Panc1 (cell line): ENCODE measurements around the gene RNF130. TPM values are rescaled to one million over a fixed set of nuclear protein-coding genes. Genes with fewer than 3 reads are reported as not detected.

ENCODE experiments used
- ATAC-seq: fragments of 200-7000 bp; cut with Tn5 transposase; 2 replicates; pipeline ENCODE4 v1.9.1; 2020; ENCODE audit warnings: mild to moderate bottlenecking, moderate library complexity
- BruUV-seq: library from RNA; stranded (reverse); fragments of 400-500 nt; replicated peaks from 2 replicates; lab custom pipeline; 2021; lab: Mats Ljungman, UMichigan
- CTCF ChIA-PET: fragments of 300-600 bp; sonication (Branson Sonifier 250); formaldehyde crosslinking; loops from one replicate; lab custom pipeline; 2022; ENCODE audit warnings: antibody characterized with exemption; lab: Charles Lee
- POLR2A ChIA-PET: fragments of 300-600 bp; sonication (Branson Sonifier 250); formaldehyde crosslinking; loops from one replicate; lab custom pipeline; 2022; ENCODE audit warnings: antibody characterized with exemption; lab: Charles Lee
- DNase-seq: peaks from one replicate; pipeline ENCODE4 v3.0.0-alpha.2; 2010; ENCODE audit warnings: low read depth, low spot score
- H3K27ac ChIP-seq: 2 replicates; pipeline ENCODE4 v1.5.1; 2011; ENCODE audit warnings: mild to moderate bottlenecking, low read length, inconsistent platforms
- H3K27me3 ChIP-seq: fragments of 200-500 bp; sonication (Bioruptor generic); 2 replicates; pipeline ENCODE4 v1.6.0; 2014; ENCODE audit warnings: low read length, inconsistent platforms; ENCODE audit not compliant: control insufficient read depth, insufficient read depth
- H3K36me3 ChIP-seq: fragments of 200-500 bp; sonication (Bioruptor generic); 2 replicates; pipeline ENCODE4 v1.5.1; 2014; ENCODE audit warnings: inconsistent platforms, mild to moderate bottlenecking, low read length, moderate library complexity; ENCODE audit not compliant: control insufficient read depth, insufficient read depth
- H3K4me1 ChIP-seq: 2 replicates; pipeline ENCODE4 v1.5.1; 2011; ENCODE audit warnings: inconsistent platforms, mild to moderate bottlenecking, low read length, moderate library complexity; ENCODE audit not compliant: control insufficient read depth, insufficient read depth
- H3K4me3 ChIP-seq, 2 experiments: 2 replicates each; pipeline ENCODE4 v1.5.1; 2011 to 2012; ENCODE audit warnings: low read depth in 2 of 2, low read length in 2 of 2, mild to moderate bottlenecking in 2 of 2, inconsistent platforms in 1 of 2, moderate library complexity in 1 of 2
- H3K9me3 ChIP-seq: fragments of 200-500 bp; sonication (Bioruptor generic); 2 replicates; pipeline ENCODE4 v1.5.1; 2014; ENCODE audit warnings: low read depth, mild to moderate bottlenecking, inconsistent platforms, low read length, moderate library complexity; ENCODE audit not compliant: control insufficient read depth, insufficient read depth
- CTCF ChIP-seq: fragments of 450-650 bp; IDR thresholded peaks from 2 replicates; pipeline ENCODE4 v1.5.1; 2017; ENCODE audit warnings: mild to moderate bottlenecking
- POLR2AphosphoS5 ChIP-seq: IDR thresholded peaks from 2 replicates; pipeline ENCODE4 v1.6.1; 2012; ENCODE audit warnings: mild to moderate bottlenecking, low read depth, low read length, moderate library complexity
- SIN3A ChIP-seq: IDR thresholded peaks from 2 replicates; pipeline ENCODE4 v1.6.1; 2012; ENCODE audit warnings: low read depth, mild to moderate bottlenecking, low read length, moderate library complexity, borderline replicate concordance; ENCODE audit not compliant: insufficient read depth
- TCF7L2 ChIP-seq: IDR thresholded peaks from 2 replicates; pipeline ENCODE4 v1.6.1; 2011; ENCODE audit warnings: mild to moderate bottlenecking, low read depth, low read length, inconsistent platforms
- in situ Hi-C: cut with HindIII; loops from 2 replicates; pipeline ENCODE4 v1.10.0; 2016; ENCODE audit warnings: low sequenced_read_pairs, low pct_unique_long_range_greater_than_20kb
- intact Hi-C: fragments of 100-400 bp; cut with micrococcal nuclease; formaldehyde crosslinking; loops from one replicate; pipeline ENCODE4 v1.10.0; 2022; ENCODE audit not compliant: unreplicated experiment
- total RNA-seq: library from RNA; stranded (reverse); gene quantifications from one replicate; pipeline ENCODE4 v1.2.1, GENCODE V29; 2021; ENCODE audit not compliant: unreplicated experiment
- TF ChIP-seq, protein P1 (sequence below), 2 experiments: IDR thresholded peaks; 2 replicates each; pipeline ENCODE4 v1.6.1; 2011 to 2012; ENCODE audit warnings: low read depth in 2 of 2, control low read depth in 1 of 2, low read length in 1 of 2, mild to moderate bottlenecking in 1 of 2, moderate library complexity in 1 of 2; ENCODE audit not compliant: insufficient read depth in 1 of 2

RNF130 gene
- total RNA-seq, 1 experiment from 2014 or later: 73.1 TPM

GRCh38 chr5:180098991-180099732, 27.6 kb upstream of the RNF130 start:
- CTCF ChIA-PET: no interaction called here
- intact Hi-C loops (loop anchor here (10.0 kb wide), 1 partner anchor 244 kb away; the partner anchor contains the start of gene MRNIP), in situ Hi-C loops (no loop called here)
- POLR2A ChIA-PET: no interaction called here
- TF ChIP-seq CTCF: no peak
- no peak for TF ChIP-seq TCF7L2
- TF ChIP-seq SIN3A: no peak
- TF ChIP-seq POLR2AphosphoS5: no peak
- TF ChIP-seq, protein P1, sequence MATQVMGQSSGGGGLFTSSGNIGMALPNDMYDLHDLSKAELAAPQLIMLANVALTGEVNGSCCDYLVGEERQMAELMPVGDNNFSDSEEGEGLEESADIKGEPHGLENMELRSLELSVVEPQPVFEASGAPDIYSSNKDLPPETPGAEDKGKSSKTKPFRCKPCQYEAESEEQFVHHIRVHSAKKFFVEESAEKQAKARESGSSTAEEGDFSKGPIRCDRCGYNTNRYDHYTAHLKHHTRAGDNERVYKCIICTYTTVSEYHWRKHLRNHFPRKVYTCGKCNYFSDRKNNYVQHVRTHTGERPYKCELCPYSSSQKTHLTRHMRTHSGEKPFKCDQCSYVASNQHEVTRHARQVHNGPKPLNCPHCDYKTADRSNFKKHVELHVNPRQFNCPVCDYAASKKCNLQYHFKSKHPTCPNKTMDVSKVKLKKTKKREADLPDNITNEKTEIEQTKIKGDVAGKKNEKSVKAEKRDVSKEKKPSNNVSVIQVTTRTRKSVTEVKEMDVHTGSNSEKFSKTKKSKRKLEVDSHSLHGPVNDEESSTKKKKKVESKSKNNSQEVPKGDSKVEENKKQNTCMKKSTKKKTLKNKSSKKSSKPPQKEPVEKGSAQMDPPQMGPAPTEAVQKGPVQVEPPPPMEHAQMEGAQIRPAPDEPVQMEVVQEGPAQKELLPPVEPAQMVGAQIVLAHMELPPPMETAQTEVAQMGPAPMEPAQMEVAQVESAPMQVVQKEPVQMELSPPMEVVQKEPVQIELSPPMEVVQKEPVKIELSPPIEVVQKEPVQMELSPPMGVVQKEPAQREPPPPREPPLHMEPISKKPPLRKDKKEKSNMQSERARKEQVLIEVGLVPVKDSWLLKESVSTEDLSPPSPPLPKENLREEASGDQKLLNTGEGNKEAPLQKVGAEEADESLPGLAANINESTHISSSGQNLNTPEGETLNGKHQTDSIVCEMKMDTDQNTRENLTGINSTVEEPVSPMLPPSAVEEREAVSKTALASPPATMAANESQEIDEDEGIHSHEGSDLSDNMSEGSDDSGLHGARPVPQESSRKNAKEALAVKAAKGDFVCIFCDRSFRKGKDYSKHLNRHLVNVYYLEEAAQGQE (IDR thresholded peaks at IDR 0.05; ENCODE audit: insufficient read depth in 1 of 2, low read depth in 2 of 2, low read length in 1 of 2): no peak
- Histone ChIP-seq H3K36me3 (no peaks in the 10 kb centered on the region), H3K9me3 (no peaks in the 10 kb centered on the region), H3K27ac (no peak overlapping the region), H3K27me3 (peaks cover 5% of the 10 kb centered on the region; the same call in 1 of the 2 replicates), H3K4me1 (no peaks in the 10 kb centered on the region), H3K4me3 (no peak overlapping the region)
- no peak for DNase-seq
- peak; percentile 42; the same call in 1 of the 2 replicates for ATAC-seq
- no TSS peak for BruUV-seq

DNA sequence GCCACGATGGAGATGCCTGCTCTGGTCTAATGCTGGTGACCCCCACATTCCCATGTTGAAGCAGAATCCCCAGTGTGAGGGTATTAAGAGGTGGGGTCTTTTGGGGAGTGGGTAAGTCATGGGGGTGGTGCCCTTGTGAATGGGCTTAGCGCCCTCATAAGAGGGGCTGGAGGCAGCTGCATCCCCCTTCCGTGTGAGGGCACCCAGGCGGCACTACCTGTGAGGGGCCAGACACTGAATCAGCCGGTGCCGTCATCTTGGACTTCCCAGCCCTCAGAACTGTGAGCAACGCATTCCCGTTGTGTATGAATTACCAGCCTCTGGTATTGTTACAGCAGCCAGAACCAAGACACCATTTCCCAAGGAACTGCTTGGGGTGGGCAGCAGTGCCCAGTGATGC, 27.0 kb upstream of the RNF130 start:
- ATAC-seq: no peak
- Histone ChIP-seq H3K4me1 (no peaks in the 10 kb centered on the region), H3K27ac (no peak overlapping the region), H3K9me3 (no peaks in the 10 kb centered on the region), H3K27me3 (peaks cover under 1% of the 10 kb centered on the region; the same call in 1 of the 2 replicates), H3K4me3 (no peak overlapping the region), H3K36me3 (no peaks in the 10 kb centered on the region)
- no TSS peak for BruUV-seq
- no peak for TF ChIP-seq CTCF
- TF ChIP-seq, protein P1 (IDR thresholded peaks at IDR 0.05; ENCODE audit: insufficient read depth in 1 of 2, low read depth in 2 of 2, low read length in 1 of 2): no peak
- no peak for TF ChIP-seq SIN3A
- no peak for TF ChIP-seq POLR2AphosphoS5
- no peak for TF ChIP-seq TCF7L2
- DNase-seq: no peak
- in situ Hi-C loops (no loop called here), intact Hi-C loops (loop anchor here (10.0 kb wide), 1 partner anchor 244 kb away; the partner anchor contains the start of gene MRNIP)
- CTCF ChIA-PET: no interaction called here
- POLR2A ChIA-PET: no interaction called here
